NCI-H82 (cell line): Measurements from ENCODE around the gene MMS19.
"Not testable (repeated sequence)": the region's sequence is repeated elsewhere in the genome, so short reads cannot be mapped to it uniquely, and the experiment has no call there.

Source experiments
- DNase-seq: peaks from one replicate; lab custom pipeline; 2025; lab: John Stamatoyannopoulos, UW

MMS19 gene

DNA sequence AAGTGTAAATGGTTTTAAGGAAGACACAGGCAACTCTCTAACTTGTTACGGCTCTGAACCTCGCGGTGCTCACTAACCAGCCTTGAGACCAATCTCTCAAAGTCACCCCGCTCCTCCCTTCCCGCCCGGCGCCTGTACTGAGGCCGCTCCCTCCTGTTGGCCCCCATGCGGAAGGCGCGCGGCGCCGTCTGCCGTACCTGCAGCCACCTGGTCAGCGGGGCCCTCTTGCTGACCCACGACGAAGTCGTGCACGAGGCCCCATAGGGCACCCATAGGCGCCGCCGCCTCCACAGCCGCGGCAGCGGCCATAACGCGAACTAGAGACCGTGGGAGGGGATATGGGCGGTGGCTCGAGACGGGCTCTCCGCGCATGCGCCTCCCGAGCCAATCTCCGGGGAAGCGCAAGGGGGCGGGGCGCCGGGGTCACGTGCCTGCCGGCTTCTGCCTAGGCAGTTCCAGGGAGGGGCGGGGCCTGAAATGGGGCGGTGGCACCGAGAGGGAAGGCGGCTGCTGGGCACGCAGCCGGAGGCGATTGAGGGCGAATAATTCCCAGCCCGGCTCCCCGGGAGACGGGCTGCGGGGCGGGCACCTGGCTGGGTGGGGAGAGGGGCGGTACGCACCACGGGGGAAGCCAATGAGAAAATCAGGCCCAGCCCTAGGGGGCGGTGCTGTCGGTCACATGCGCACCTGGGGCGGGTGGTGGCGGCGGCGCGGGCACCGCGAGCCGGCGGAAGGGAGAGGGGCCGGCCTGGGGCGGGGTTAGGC lies at the start of gene MMS19:
Gene MMS19 (minus strand): TSS at position 347 of the 765 bp plus-strand sequence. CDS start 38 bp downstream, at position 309.
- peak; percentile 98 for DNase-seq

DNA sequence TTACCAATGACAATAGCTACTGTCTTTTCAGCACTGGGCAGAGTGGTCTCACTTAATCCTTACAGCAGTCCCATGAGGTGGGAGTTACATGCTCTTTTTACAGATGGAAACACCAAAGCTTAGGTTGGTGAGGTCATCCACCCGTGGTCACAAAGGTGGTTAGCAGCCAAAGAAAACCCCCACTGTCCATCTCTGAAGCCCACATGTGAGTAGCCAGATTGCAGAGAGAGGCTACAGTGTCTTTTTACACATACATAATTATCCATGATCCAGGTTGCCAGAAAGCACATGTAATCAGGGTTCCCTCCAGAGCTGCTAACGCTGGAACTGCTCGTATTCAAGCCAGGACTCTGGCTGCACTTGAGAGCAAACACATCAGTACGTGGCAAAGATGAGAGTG lies 49.7 kb upstream of the MMS19 start:
- DNase-seq, result no peak

DNA sequence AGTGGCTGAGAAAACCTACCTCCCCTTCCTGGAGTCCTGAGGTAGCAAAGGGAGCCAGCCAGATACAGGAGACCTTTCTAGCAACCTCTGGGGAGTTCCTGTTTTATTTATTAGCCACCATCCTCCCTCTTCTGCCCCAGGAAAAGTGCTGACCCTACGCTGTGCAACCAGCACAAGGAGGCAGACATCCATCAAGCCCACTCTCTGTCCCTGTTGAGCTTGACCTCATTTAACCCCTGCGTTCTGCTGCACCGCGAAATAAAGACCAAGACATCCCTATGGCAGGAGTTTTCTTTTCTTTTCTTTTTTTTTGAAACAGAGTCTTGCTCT lies 49.0 kb upstream of the MMS19 start:
- no peak for DNase-seq

DNA sequence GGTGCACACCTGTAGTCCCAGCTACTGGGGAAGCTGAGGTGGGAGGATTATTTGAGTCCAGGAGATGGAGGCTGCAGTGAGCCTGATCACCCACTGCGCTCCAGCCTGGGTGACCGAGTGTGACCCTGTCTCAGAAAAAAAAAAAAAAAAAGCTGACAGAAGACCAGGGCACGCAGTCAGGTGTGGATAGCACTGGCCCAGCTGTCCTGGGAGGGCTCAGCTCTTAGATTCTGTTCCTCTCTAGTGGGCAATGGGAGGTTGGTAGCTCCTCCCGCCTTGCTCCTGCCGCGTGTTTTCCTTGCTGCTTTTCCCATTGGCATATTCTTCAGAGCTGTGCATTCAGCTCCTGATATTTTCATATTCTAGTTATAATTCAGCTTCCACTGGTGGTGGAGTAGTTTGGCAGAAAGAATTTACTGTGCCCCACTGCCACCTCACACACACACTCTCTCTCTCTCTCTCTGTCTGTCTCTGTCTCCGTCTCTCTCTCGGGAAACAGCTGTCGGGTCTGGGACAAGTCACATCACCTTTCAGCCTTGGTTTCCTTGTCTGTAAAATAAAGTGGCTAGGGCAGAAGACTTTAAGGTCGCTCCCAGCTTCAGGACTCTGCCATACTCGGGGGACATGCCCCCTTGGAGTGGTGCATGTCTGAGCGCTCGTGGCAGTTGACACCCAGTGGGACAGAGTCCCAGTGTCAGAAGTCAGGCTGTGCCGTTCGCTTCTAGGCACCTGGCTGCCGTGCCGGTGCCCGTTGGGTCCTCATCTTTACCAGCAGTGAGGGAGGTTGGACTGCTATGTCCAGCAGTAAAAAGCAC lies 48.4 kb upstream of the MMS19 start:
- no peak for DNase-seq

- DNase-seq, result no peak
These were observed 44.9 kb upstream of the MMS19 start for GRCh38 chr10:97543025-97543546.

DNA sequence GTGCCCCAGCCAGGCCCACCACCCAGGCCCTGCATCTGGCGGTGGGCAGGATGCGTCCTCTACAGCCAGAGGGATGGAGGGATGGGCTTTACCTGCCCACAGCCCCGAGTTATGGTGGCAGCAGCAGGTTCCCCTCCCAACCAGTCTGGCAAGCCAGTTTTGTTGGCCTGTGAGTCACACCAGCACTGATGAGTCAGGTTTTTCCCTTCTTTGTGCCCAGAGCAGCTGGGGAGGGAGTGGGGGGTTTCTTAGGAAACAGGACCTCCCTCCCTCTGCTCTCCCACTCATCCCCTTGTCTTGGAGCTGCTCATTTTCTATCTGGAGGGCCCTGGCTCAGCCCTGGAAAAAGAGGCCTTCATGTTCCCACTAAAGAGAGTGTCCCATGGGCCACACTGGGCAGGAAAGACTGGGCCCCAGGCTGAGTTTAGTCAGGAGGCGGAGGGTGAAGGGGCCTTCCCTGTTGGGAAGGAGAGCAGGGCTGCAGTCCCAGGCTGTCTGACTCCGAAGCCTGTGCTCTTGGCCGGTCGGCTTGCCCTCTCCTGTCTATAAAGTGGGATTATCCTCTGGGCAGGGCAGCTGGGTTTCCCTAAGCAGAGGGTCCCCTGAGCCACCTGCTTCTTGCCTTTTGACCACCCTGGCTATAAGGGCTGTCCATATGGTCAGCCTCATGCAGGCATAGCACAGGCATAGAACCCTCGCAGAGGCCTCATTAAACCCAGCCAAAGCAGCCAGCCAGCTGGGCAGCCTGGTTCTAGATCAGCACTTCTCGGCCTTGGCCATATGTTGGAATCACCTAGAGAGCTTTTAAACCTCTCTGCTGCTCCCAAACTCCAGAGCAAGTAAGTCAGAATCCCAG lies 44.2 kb upstream of the MMS19 start:
- DNase-seq, result peak; percentile 73

GRCh38 chr10:97540669-97541500 lies 42.7 kb upstream of the MMS19 start:
- no peak for DNase-seq

GRCh38 chr10:97539523-97540200 lies 41.4 kb upstream of the MMS19 start:
- DNase-seq, result no peak

DNA sequence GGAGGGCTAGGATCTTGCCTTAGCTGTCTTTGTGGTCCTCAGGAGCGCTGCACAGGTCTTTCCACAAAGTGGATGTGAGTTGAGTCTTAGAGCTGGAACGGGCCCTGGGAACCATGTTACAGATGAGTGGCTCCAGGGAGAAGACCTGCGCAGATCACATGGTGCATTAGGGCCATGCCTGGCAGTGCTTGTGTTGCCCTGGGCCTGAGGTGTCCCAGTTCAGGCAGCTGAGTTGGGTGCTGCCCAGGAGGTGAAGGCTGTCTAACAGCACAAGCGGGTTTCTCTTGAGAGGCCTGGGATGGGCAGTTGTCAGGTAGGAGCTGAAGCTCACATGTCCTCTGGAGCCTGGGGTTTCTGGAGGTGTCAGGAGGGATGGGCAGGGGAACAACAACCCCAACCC lies 40.6 kb upstream of the MMS19 start:
- DNase-seq, result no peak

GRCh38 chr10:97538411-97538810 lies 40.2 kb upstream of the MMS19 start:
- no peak for DNase-seq

DNA sequence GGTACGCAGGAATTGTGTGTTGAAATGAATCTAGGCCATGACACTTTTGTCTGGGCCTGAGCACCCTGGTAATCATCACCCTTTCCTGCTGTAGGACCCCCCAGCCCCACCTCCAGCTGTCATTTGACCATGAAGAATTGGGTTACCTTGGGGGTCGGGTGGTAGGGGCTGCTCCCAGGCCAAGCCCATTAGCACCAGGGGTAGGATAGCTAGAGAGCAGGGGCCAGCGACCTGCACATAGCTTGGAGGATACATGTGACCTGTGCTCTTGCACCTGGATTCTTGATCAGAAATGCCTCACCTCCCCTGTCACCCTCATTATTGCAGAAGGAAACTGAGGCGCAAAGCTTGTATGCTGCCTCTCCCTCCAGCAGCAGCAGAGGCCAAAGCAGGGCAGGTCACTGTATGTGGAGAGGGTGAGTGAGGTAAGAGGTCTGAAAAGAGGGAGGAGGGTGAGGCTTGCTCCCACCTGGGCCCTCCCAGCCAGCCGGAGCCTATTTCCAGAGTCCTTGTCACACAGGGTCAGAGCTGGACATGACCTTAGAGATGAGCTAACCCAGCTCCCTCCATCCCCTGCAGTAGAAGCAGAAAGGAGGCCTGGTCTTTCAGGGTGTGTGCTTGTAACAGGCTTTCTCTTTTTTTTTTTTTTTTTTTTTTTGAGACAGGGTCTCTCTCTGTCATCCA lies 39.1 kb upstream of the MMS19 start:
- no peak for DNase-seq

- DNase-seq, result peak; percentile 57
These were observed 36.6 kb upstream of the MMS19 start for GRCh38 chr10:97534746-97535367.

GRCh38 chr10:97533888-97534287 lies 35.7 kb upstream of the MMS19 start:
- DNase-seq, result no peak

- peak; percentile 9 for DNase-seq
These were observed 34.9 kb upstream of the MMS19 start for GRCh38 chr10:97532935-97533671.

DNA sequence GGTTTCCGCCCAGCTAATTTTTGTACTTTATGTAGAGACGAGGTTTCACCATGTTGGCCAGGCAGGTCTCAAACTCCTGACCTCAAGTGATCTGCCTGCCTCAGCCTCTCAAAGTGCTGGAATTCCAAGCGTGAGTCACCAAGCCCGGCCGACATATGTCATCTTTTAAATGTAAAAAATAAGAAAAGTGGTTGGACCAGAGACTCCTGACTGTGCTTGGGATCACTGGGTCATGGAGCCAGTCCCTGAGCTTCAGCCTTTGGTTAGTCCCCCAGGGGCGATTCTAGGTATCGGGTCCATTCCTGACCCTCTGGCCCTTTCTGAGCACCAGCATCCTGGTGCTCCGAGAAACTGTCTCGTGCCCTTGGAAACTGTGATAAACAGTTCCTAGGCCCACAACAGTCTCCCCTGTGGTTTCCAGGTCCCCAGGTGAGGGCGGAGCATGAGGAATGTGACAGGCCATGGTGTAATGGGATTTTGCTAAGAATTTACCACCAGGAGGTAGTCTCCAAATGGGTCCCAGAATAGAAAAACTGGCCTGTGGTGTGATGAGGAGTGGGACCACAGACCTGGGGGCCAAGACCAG lies 33.3 kb upstream of the MMS19 start:
- DNase-seq, result no peak

DNA sequence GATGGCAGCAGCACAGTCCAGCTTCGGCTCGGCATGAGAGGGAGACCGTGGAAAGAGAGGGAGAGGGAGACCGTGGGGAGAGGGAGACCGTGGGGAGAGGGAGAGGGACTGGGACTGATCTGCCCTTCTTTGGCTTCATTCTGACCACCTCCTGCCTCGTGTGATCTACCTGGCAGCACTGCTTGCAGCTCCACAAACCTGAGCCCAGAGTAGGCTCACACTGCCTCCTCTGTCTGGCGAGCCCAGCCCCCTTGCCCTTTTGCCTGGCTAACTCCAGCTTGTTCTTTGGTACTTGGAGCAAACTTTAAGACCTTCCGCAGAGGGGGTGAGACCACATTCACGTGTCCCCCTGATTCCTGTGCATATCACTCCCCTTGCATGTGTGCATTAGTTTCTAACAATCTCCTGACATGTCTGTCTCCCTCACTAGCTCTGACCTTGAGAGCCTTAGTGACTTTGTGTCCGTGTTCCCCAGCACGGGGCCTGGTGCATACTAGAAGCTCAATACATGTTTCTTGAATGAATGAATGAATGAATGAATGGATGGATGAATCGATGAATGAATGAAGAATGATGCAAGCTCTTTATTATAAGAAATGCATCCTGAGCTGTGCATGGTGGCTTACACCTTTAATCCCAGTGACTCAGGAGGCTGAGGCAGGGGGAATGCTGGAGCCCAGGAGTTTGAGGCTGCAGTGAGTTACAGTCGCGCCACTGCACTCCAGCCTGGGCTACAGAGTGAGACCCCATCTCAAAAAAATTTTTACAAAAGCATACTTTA lies 31.7 kb upstream of the MMS19 start:
- no peak for DNase-seq

GRCh38 chr10:97528876-97529275 lies 30.7 kb upstream of the MMS19 start:
- DNase-seq, result not testable (repeated sequence)

GRCh38 chr10:97525683-97526110 lies 27.5 kb upstream of the MMS19 start:
- DNase-seq, result no peak
